ENCODE data around the gene SATB2. TPM values are rescaled to one million over a fixed set of nuclear protein-coding genes. Genes with fewer than 3 reads are reported as not detected.

Gene SATB2
- total RNA-seq, 2 donors from 2014 or later = 0.65 to 0.82 TPM

DNA sequence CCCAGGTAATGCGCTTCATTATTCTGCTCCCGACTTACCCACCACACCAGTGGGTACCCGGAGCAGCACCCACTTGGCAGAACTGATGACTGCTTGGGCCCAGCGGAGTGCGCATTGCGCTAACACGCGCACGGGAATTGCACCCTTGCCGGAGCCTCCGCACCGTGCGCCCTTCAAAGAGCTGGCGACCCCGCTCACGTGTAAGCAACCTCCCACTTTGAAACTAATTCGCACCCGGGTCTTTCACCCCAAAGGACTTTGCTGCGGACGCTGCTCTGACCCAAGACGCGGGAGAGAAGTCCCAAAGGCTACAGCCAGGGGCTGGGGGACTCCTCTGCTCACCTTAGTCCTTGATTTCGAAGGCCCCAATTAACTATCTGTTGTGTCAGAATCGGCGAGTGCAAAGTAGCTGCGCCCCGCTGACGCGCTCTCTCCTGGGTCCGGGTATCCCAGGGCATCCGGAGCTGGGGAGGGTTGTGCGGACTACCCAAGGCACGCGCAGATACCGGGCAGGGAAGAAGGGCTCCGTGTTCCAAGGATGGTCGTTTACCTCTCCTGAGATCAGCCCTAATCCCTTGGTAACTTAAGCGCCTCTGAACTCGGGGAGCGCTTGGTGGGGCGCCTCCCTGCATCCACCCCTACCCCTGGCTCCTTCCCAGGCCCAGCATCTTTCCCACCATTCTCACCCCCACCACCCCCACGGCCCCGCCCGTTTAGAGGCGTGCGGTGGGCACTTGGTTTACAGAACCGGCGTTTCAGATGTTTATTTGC lies 13.1 kb upstream of the SATB2 start:
- peak in 1 of 2 donors; percentile 8 for ATAC-seq (replicated peaks in 1 of 2)
- H3K4me3 Mint-ChIP-seq = peak overlapping the region in 1 of 2 donors; percentile 43

DNA sequence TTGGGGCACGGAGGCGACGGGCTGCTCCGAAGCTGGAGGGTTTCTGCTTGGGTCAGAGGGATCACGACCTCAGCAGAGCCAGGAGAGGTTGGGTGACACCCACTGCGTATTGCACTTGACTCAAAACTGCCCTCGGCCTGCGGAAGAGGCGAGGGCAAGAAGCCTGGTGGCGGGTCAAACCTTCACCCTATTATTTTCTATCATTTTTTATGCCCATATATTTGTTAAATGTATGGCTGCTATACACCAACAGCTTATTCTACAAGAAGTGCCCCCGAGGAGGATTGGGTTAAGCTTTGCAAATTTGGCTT lies 12.6 kb upstream of the SATB2 start:
- H3K27ac Mint-ChIP-seq = no peak overlapping the region
- peaks cover 91% of the 10 kb centered on the region for H3K27me3 Mint-ChIP-seq (ENCODE audit: low read depth)
- no peaks in the 10 kb centered on the region for H3K9me3 Mint-ChIP-seq
- DNase-seq (no peak), ATAC-seq (replicated peaks in 1 of 2) (no peak)
- peak overlapping the region in 1 of 2 donors; percentile 27 for H3K4me3 Mint-ChIP-seq
- peaks cover 24% of the 10 kb centered on the region for H3K4me1 Mint-ChIP-seq (ENCODE audit: low read depth)
- H3K36me3 Mint-ChIP-seq (ENCODE audit: insufficient read depth in 2 of 2) = peaks cover 0 to 2% of the 10 kb centered on the region in 2 donors

More for the DNA sequence above, 13.1 kb upstream of the SATB2 start:
- H3K9me3 Mint-ChIP-seq = no peaks in the 10 kb centered on the region
- DNase-seq = no peak
- H3K27me3 Mint-ChIP-seq (ENCODE audit: low read depth) = peaks cover 90% of the 10 kb centered on the region
- H3K36me3 Mint-ChIP-seq (ENCODE audit: insufficient read depth in 2 of 2) = peaks cover 0 to 2% of the 10 kb centered on the region in 2 donors
- H3K4me1 Mint-ChIP-seq (ENCODE audit: low read depth) = peaks cover 24% of the 10 kb centered on the region
- H3K27ac Mint-ChIP-seq = no peak overlapping the region

GRCh38 chr2:199469514-199470360 lies 12.0 kb upstream of the SATB2 start:
- Mint-ChIP-seq H3K36me3 (ENCODE audit: insufficient read depth in 2 of 2) (peaks cover 2 to 3% of the 10 kb centered on the region in 2 donors), H3K27me3 (ENCODE audit: low read depth) (peaks cover 91% of the 10 kb centered on the region), H3K4me3 (peak overlapping the region; percentile 73 to 85), H3K27ac (no peak overlapping the region), H3K9me3 (no peaks in the 10 kb centered on the region), H3K4me1 (ENCODE audit: low read depth) (peaks cover 29% of the 10 kb centered on the region)
- DNase-seq (no peak), ATAC-seq (replicated peaks in 1 of 2) (no peak)

DNA sequence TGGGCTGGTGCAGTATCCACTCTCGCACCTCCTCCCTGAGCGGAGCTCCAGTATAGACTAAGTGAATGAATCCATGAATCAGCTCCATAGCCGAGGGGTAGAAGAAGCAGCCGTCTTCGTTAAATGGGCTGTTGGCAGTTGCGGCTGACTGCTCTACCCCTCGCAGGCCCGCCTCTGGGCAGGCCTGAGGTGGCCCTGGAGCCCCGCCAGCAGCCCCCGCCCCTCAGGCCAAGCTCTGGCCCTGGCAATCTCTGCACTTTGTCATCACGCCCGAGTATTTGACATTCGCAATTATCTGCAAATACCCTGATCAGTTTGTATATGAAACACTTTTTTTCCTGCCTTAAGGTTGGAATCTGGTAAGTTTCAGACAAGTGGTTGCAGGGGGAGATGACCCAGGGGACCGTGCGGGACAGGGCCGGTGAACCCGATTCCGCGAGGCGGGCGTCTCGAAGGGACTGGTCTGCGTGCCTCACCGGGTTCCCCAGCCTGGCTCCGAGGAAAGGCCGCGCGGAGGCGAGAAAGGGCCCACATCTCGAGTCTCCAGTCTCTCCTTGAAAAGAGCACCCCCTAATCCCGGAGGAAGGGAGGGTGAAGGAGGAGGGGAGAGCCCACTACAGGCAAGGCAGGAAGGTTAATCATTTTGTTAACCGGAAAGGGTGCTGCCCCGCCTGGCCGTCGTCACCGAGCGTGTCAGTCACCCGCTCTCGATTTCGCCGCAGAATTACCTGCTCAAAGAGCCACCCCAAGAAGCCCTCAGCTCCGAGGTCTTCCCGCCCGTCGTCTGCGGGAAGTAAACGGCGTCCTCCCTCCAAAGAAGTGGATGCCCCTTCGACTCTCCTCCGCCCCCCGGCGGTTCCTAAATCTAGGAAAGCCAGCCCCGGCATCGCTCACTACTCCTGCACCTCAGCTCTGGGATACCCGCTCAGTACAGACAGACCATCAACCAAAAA lies 11.1 kb upstream of the SATB2 start:
- peak in 1 of 2 donors; percentile 54 for DNase-seq
- Mint-ChIP-seq H3K27me3 (ENCODE audit: low read depth) (peaks cover 83% of the 10 kb centered on the region), H3K4me1 (ENCODE audit: low read depth) (peaks cover 30% of the 10 kb centered on the region), H3K9me3 (no peaks in the 10 kb centered on the region), H3K36me3 (ENCODE audit: insufficient read depth in 2 of 2) (peaks cover 2 to 3% of the 10 kb centered on the region in 2 donors), H3K4me3 (peak overlapping the region; percentile 73 to 85), H3K27ac (no peak overlapping the region)
- ATAC-seq (replicated peaks in 1 of 2) = peak; percentile 59 to 60

GRCh38 chr2:199467066-199467822 lies 9.5 kb upstream of the SATB2 start:
- H3K9me3 Mint-ChIP-seq = no peaks in the 10 kb centered on the region

GRCh38 chr2:199466692-199467065 lies 8.9 kb upstream of the SATB2 start:
- Mint-ChIP-seq H3K9me3 (no peaks in the 10 kb centered on the region), H3K4me1 (ENCODE audit: low read depth) (peaks cover 31% of the 10 kb centered on the region), H3K4me3 (no peak overlapping the region), H3K27me3 (ENCODE audit: low read depth) (peaks cover 81% of the 10 kb centered on the region), H3K36me3 (ENCODE audit: insufficient read depth in 2 of 2) (peaks cover 2 to 3% of the 10 kb centered on the region in 2 donors), H3K27ac (no peak overlapping the region)
- ATAC-seq (replicated peaks in 1 of 2) (no peak), DNase-seq (no peak)

More at GRCh38 chr2:199467066-199467822, 9.5 kb upstream of the SATB2 start:
- ATAC-seq (replicated peaks in 1 of 2) (no peak), DNase-seq (no peak)
- H3K4me3 Mint-ChIP-seq = no peak overlapping the region
- H3K36me3 Mint-ChIP-seq (ENCODE audit: insufficient read depth in 2 of 2) = peaks cover 2 to 3% of the 10 kb centered on the region in 2 donors
- H3K27ac Mint-ChIP-seq = no peak overlapping the region
- H3K4me1 Mint-ChIP-seq (ENCODE audit: low read depth) = peaks cover 30% of the 10 kb centered on the region
- H3K27me3 Mint-ChIP-seq (ENCODE audit: low read depth) = peaks cover 81% of the 10 kb centered on the region

- DNase-seq (no peak), ATAC-seq (replicated peaks in 1 of 2) (no peak)
- peaks cover 83% of the 10 kb centered on the region for H3K27me3 Mint-ChIP-seq (ENCODE audit: low read depth)
- H3K4me1 Mint-ChIP-seq (ENCODE audit: low read depth) = peaks cover 36% of the 10 kb centered on the region
- no peak overlapping the region for H3K27ac Mint-ChIP-seq
- no peaks in the 10 kb centered on the region for H3K9me3 Mint-ChIP-seq
- H3K4me3 Mint-ChIP-seq = no peak overlapping the region
- peaks cover 2 to 3% of the 10 kb centered on the region in 2 donors for H3K36me3 Mint-ChIP-seq (ENCODE audit: insufficient read depth in 2 of 2)
Measured at GRCh38 chr2:199465988-199466691, 8.4 kb upstream of the SATB2 start.

DNA sequence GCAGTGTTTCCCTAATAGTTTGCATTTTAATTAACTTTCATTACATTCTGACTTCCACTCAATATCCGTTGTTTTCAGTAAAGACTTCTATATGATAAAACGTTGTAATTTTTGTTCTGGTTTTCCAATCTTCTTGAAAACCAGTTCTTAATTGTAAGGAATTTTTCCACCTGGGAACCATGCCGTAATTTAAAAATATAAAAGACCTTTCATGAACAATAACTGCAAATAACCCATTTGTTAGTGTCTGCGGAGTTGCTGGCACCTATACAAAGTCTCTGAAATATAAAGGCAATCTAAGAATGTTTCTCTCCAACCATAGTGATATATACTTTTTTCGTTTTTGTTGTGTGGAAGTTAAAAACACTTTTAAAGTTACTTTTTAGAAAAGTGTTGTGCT lies 7.7 kb upstream of the SATB2 start:
- Mint-ChIP-seq H3K4me3 (peak overlapping the region in 1 of 2 donors; percentile 61), H3K9me3 (no peaks in the 10 kb centered on the region), H3K4me1 (ENCODE audit: low read depth) (peaks cover 36% of the 10 kb centered on the region), H3K27ac (no peak overlapping the region), H3K36me3 (ENCODE audit: insufficient read depth in 2 of 2) (peaks cover 2 to 3% of the 10 kb centered on the region in 2 donors), H3K27me3 (ENCODE audit: low read depth) (peaks cover 83% of the 10 kb centered on the region)
- DNase-seq (no peak), ATAC-seq (replicated peaks in 1 of 2) (no peak)

GRCh38 chr2:199464606-199465352 lies 7.0 kb upstream of the SATB2 start:
- Mint-ChIP-seq H3K4me3 (peak overlapping the region; percentile 54 to 61), H3K27ac (no peak overlapping the region), H3K4me1 (ENCODE audit: low read depth) (peaks cover 36% of the 10 kb centered on the region), H3K9me3 (no peaks in the 10 kb centered on the region), H3K36me3 (ENCODE audit: insufficient read depth in 2 of 2) (peaks cover 2 to 3% of the 10 kb centered on the region in 2 donors), H3K27me3 (ENCODE audit: low read depth) (peaks cover 83% of the 10 kb centered on the region)
- DNase-seq = no peak
- ATAC-seq (replicated peaks in 1 of 2) = no peak

DNA sequence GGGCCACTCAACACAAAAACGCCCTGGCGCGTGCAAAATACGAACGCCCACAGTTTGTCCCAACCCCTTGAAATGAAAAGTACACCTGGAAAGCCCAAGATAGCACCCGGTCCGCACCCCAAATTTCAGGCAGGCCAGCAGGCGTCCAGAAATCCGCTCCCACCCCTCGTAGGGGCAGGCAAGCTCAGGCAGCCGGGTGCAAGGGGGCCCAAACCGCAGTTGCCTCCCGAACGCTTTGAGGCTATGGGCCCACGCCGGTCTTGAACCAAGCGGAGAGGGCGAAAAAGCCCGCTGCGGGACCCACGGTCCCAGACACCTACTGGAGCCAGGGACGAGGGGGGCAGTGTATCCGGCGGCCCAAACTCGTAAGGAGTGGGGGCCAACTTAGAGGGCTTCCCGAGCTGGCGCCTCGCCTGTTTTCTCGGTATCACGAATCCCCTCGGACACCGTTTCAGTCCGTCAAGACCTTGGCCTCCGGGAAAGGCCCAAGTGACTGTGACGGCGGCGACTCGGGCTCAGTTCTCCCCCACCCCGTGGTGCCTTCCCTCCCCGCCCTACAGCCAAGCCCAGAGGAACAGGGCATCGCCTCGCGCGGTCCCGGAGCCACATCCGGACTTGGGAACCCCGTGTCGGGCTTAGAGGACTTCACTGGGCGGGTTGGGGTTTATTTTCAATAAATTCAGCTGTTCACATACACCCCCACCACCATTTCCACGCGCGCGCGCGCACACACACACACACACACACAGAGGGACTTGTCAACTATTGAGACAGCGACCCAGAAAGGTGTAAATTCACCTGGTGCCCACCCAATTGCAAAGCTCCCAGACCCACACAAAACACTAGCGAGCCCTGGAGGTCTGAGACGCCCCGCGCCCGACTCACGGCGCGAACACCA lies 6.2 kb upstream of the SATB2 start:
- Mint-ChIP-seq H3K4me3 (peak overlapping the region; percentile 70 to 79), H3K4me1 (ENCODE audit: low read depth) (peaks cover 31% of the 10 kb centered on the region), H3K36me3 (ENCODE audit: insufficient read depth in 2 of 2) (peaks cover 4% of the 10 kb centered on the region in 2 donors), H3K9me3 (no peaks in the 10 kb centered on the region), H3K27ac (no peak overlapping the region), H3K27me3 (ENCODE audit: low read depth) (peaks cover 79% of the 10 kb centered on the region)
- DNase-seq (no peak), ATAC-seq (replicated peaks in 1 of 2) (no peak)

Data from activated T-cell treated with anti-CD3 and anti-CD28 coated beads, Interleukin-2, amount 50 U/mL, for 72 hours (primary cell).